Measurements from ENCODE around the gene KRTAP5-5.

DNA sequence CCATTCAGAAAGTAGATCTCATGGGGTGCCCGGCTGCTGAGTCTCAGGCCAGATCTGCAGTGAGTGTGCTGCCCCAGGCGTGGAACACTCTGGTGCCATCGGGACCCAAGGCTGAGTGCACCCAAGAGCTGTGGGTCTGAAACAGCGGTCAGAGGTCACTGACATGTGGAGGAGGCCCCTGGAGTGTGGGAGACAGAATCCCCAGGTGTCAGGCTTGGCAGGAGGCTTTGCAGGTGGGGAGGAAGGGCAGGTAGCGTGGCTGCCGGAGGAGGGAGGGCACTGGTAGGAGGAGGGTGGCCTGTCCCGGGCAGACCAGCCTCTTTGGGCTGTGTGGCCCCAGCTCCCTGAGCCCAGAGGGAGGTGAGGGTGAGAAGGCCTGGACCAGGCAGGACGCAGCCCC lies 35.7 kb downstream of the KRTAP5-5 start:
- TF ChIP-seq, protein P1, sequence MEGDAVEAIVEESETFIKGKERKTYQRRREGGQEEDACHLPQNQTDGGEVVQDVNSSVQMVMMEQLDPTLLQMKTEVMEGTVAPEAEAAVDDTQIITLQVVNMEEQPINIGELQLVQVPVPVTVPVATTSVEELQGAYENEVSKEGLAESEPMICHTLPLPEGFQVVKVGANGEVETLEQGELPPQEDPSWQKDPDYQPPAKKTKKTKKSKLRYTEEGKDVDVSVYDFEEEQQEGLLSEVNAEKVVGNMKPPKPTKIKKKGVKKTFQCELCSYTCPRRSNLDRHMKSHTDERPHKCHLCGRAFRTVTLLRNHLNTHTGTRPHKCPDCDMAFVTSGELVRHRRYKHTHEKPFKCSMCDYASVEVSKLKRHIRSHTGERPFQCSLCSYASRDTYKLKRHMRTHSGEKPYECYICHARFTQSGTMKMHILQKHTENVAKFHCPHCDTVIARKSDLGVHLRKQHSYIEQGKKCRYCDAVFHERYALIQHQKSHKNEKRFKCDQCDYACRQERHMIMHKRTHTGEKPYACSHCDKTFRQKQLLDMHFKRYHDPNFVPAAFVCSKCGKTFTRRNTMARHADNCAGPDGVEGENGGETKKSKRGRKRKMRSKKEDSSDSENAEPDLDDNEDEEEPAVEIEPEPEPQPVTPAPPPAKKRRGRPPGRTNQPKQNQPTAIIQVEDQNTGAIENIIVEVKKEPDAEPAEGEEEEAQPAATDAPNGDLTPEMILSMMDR (IDR thresholded peaks at IDR 0.05): no peak
- no peak for TF ChIP-seq POLR2A (IDR thresholded peaks at IDR 0.05)

All from lower leg skin (tissue), 3 donors.